H1 (cell line): ENCODE measurements around the gene ADAMTS17. TPM values are rescaled to one million over a fixed set of nuclear protein-coding genes. Genes with fewer than 3 reads are reported as not detected.

ENCODE experiments used
- CHD2 ChIP-seq: IDR thresholded peaks from 2 replicates; pipeline ENCODE4 v1.6.1; 2012; ENCODE audit warnings: low read length, improper control_type of control experiment
- EGR1 ChIP-seq: IDR thresholded peaks from 2 replicates; pipeline ENCODE4 v1.6.1; 2011; ENCODE audit warnings: low read depth, low read length, borderline replicate concordance
- polyA plus RNA-seq, 7 experiments: library from polyadenylated mRNA; depleted of rRNA in 3 of 7; stranded (reverse) in 5 of 7; unstranded in 2 of 7; fragments of >200 nt in 5 of 7; fragments of 200-250 nt in 2 of 7; gene quantifications; 1 replicate in 5 of 7; 2 replicates in 1 of 7; 4 replicates in 1 of 7; pipeline versions ENCODE4 v1.2.1 to v1.2.3, GENCODE V29; 2011 to 2013; ENCODE audit warnings: missing spikeins in 2 of 7, mixed read lengths in 2 of 7
- total RNA-seq: library from RNA; stranded (reverse); fragmentation: NEBNext Ultra II Directional; extraction: Animal tissue kit (Norgen Biotek cat#: 25700); gene quantifications from 2 replicates; pipeline ENCODE4 v1.2.1, GENCODE V29; 2021

ADAMTS17 gene
- total and polyA plus RNA-seq, 2 of the 8 experiments (the other 6 are each of a cell fraction or from before 2014, with no cell fraction given) = 0.51 to 1.7 TPM

DNA sequence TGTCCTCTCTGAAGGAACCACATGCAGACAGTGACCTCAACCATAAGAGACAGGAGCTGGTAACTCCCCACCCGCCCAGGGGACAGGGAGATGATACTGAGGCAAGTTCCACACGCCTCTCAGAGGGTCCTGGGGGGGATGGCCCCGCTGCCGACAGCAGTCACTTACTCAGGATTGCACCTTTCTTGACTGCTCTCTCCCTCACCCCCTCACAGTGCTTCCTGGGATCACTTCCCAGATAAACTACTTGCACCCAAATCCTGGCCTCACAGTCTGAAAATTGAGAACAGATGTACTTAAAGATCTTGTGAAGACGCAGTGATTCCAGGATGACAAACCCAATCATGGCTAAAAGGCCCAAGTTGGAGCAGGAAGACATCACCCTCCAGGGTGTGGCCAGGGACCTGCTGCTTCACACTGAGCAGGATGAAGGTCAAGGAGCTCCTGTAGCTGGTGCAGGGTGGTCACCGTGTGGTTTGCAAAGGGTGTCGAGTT lies 207.6 kb downstream of the ADAMTS17 start (continued):
- TF ChIP-seq CHD2 (no peak), EGR1 (no peak)
